HepG2 (cell line): ENCODE data around the gene DNAH9.

Source experiments
- CTCF ChIP-seq: sonication (generic); formaldehyde crosslinking; IDR thresholded peaks from 2 replicates; pipeline ENCODE4 v1.5.0; 2020; ENCODE audit warnings: mild to moderate bottlenecking, missing genetic modification reagents, moderate library complexity
- TF ChIP-seq, protein P1 (sequence below): sonication (generic); formaldehyde crosslinking; IDR thresholded peaks from 2 replicates; pipeline ENCODE4 v1.4.0; 2020; ENCODE audit warnings: mild to moderate bottlenecking, missing genetic modification reagents, borderline replicate concordance

GRCh38 chr17:11814655-11815262 is 216.5 kb downstream of the DNAH9 start:
- TF ChIP-seq, protein P1, sequence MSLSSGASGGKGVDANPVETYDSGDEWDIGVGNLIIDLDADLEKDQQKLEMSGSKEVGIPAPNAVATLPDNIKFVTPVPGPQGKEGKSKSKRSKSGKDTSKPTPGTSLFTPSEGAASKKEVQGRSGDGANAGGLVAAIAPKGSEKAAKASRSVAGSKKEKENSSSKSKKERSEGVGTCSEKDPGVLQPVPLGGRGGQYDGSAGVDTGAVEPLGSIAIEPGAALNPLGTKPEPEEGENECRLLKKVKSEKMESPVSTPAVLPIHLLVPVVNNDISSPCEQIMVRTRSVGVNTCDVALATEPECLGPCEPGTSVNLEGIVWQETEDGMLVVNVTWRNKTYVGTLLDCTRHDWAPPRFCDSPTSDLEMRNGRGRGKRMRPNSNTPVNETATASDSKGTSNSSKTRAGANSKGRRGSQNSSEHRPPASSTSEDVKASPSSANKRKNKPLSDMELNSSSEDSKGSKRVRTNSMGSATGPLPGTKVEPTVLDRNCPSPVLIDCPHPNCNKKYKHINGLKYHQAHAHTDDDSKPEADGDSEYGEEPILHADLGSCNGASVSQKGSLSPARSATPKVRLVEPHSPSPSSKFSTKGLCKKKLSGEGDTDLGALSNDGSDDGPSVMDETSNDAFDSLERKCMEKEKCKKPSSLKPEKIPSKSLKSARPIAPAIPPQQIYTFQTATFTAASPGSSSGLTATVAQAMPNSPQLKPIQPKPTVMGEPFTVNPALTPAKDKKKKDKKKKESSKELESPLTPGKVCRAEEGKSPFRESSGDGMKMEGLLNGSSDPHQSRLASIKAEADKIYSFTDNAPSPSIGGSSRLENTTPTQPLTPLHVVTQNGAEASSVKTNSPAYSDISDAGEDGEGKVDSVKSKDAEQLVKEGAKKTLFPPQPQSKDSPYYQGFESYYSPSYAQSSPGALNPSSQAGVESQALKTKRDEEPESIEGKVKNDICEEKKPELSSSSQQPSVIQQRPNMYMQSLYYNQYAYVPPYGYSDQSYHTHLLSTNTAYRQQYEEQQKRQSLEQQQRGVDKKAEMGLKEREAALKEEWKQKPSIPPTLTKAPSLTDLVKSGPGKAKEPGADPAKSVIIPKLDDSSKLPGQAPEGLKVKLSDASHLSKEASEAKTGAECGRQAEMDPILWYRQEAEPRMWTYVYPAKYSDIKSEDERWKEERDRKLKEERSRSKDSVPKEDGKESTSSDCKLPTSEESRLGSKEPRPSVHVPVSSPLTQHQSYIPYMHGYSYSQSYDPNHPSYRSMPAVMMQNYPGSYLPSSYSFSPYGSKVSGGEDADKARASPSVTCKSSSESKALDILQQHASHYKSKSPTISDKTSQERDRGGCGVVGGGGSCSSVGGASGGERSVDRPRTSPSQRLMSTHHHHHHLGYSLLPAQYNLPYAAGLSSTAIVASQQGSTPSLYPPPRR: no peak
- TF ChIP-seq CTCF: no peak
